SK-N-MC (cell line): Measurements from ENCODE around the gene ANKRD52.

Source experiments
- EZH2 ChIP-seq: fragments of 200-600 bp; sonication (generic); IDR thresholded peaks from one replicate; pipeline ENCODE4 v1.6.1; 2017; ENCODE audit warnings: antibody characterized with exemption
- FOXP2 ChIP-seq: optimal IDR thresholded peaks from 2 replicates; pipeline ENCODE3; 2011; ENCODE audit warnings: mild to moderate bottlenecking, moderate library complexity; ENCODE audit not compliant: insufficient read depth; ENCODE audit errors: extremely low read length, control extremely low read depth
- POLR2AphosphoS5 ChIP-seq: IDR thresholded peaks from 2 replicates; pipeline ENCODE4 v1.6.1; 2012; ENCODE audit warnings: mild to moderate bottlenecking, low read depth, low read length, borderline replicate concordance

DNA sequence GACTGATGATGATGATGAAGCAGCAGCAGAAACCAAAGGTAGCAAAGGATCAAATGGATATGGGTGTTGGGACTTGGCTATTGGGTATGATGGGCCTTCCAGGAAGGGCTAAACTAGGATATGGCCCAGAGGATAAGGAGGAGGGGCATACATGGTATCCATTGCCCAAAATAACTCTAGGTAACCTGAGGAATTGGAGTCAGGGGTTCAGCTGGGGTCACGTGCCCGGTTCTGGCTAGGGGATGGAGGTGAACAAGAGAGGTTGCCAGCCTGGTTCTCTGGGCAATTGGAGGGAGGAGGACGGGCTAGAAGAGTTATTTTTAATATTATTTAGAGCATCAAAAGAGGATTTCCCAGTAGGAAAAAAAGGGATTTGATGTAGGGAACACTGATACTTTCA lies 2.7 kb upstream of the ANKRD52 start:
- TF ChIP-seq EZH2: no peak
- no peak for TF ChIP-seq POLR2AphosphoS5
- TF ChIP-seq FOXP2: no peak
